WERI-Rb-1 (cell line): ENCODE data around the gene APOBEC3A.

ENCODE experiments used
- DNase-seq: peaks from one replicate; pipeline ENCODE4 v3.0.0-alpha.2; 2020
- H3K27ac ChIP-seq: fragments of 250-450 bp; sonication (Bioruptor Pico); 2 replicates; pipeline ENCODE4 v1.5.1; 2020; ENCODE audit warnings: mild to moderate bottlenecking, moderate library complexity
- H3K27me3 ChIP-seq: fragments of 250-450 bp; sonication (Bioruptor Pico); 2 replicates; pipeline ENCODE4 v1.5.1; 2021; ENCODE audit warnings: mild to moderate bottlenecking, low read depth, moderate library complexity; ENCODE audit not compliant: insufficient read depth, severe bottlenecking
- H3K36me3 ChIP-seq: fragments of 250-450 bp; sonication (Bioruptor Pico); 2 replicates; pipeline ENCODE4 v1.5.1; 2020; ENCODE audit warnings: mild to moderate bottlenecking, moderate library complexity
- H3K4me3 ChIP-seq: 2 replicates; pipeline ENCODE4 v1.5.1; 2011; ENCODE audit warnings: low read depth, mild to moderate bottlenecking, control low read depth, low read length
- H3K9me3 ChIP-seq: fragments of 250-450 bp; sonication (Bioruptor Pico); 2 replicates; pipeline ENCODE4 v1.5.1; 2021; ENCODE audit warnings: mild to moderate bottlenecking, moderate library complexity; ENCODE audit not compliant: severe bottlenecking
- TF ChIP-seq, protein P1 (sequence below): IDR thresholded peaks from 2 replicates; pipeline ENCODE4 v1.5.1; 2011; ENCODE audit warnings: low read depth, mild to moderate bottlenecking, control low read depth, inconsistent platforms, low read length

The APOBEC3A gene

DNA sequence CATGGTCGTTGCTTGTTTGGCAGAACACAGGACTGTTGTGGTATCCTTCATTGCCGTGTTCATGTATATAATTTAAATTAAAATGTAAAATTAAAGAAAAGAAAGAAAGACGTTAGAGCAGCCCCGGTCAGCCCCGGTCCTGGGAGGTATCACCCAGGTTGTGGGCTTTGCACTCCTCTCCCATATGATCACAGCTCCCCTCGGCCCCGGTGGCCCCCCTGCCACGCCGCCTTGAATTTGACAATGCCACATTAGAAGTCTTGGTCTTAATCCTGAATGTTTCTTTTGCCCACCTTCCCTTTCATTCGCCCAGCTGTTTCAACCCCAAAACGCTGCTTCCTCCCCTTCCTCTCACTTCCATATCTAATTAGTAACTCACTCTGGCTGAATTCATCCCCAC lies 11.4 kb downstream of the APOBEC3A start:
- TF ChIP-seq, protein P1, sequence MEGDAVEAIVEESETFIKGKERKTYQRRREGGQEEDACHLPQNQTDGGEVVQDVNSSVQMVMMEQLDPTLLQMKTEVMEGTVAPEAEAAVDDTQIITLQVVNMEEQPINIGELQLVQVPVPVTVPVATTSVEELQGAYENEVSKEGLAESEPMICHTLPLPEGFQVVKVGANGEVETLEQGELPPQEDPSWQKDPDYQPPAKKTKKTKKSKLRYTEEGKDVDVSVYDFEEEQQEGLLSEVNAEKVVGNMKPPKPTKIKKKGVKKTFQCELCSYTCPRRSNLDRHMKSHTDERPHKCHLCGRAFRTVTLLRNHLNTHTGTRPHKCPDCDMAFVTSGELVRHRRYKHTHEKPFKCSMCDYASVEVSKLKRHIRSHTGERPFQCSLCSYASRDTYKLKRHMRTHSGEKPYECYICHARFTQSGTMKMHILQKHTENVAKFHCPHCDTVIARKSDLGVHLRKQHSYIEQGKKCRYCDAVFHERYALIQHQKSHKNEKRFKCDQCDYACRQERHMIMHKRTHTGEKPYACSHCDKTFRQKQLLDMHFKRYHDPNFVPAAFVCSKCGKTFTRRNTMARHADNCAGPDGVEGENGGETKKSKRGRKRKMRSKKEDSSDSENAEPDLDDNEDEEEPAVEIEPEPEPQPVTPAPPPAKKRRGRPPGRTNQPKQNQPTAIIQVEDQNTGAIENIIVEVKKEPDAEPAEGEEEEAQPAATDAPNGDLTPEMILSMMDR, result no peak
- H3K4me3 ChIP-seq, result no peak overlapping the region
- H3K36me3 ChIP-seq, result no peaks in the 10 kb centered on the region
- H3K27me3 ChIP-seq, result no peaks in the 10 kb centered on the region
- no peaks in the 10 kb centered on the region for H3K9me3 ChIP-seq
- H3K27ac ChIP-seq, result no peak overlapping the region
- no peak for DNase-seq

GRCh38 chr22:38970551-38970950 lies 13.1 kb downstream of the APOBEC3A start:
- Histone ChIP-seq H3K4me3 (no peak overlapping the region), H3K27ac (no peak overlapping the region), H3K27me3 (no peaks in the 10 kb centered on the region), H3K9me3 (no peaks in the 10 kb centered on the region), H3K36me3 (no peaks in the 10 kb centered on the region)
- DNase-seq, result no peak
- TF ChIP-seq, protein P1, result no peak

DNA sequence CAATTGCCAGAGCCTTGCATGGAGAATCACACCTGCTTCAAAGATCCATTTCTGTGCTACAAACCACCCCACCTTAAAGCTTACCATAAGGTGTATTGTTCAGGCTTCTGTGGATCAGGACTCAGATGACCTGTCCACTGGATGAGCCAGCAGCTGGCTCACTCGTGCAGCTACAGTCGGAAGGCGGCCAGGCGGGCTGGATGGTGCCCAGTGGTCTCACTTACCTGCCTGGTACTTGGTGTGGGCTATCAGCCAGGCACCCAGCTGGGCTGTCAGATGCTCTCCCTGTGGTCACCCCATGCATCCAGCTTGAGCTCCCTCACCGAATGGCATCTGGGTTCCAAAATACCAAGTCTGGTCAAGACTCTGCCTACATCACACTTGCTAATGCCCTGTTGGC lies 13.8 kb downstream of the APOBEC3A start:
- TF ChIP-seq, protein P1, result no peak
- Histone ChIP-seq H3K27ac (no peak overlapping the region), H3K9me3 (no peaks in the 10 kb centered on the region), H3K36me3 (no peaks in the 10 kb centered on the region), H3K4me3 (no peak overlapping the region), H3K27me3 (no peaks in the 10 kb centered on the region)
- no peak for DNase-seq

GRCh38 chr22:38971791-38972190 lies 14.4 kb downstream of the APOBEC3A start:
- TF ChIP-seq, protein P1, result no peak
- Histone ChIP-seq H3K27me3 (no peaks in the 10 kb centered on the region), H3K27ac (no peak overlapping the region), H3K4me3 (no peak overlapping the region), H3K9me3 (no peaks in the 10 kb centered on the region), H3K36me3 (no peaks in the 10 kb centered on the region)
- no peak for DNase-seq

- no peaks in the 10 kb centered on the region for H3K9me3 ChIP-seq
- DNase-seq, result no peak
- no peak overlapping the region for H3K27ac ChIP-seq
- TF ChIP-seq, protein P1, result no peak
- H3K36me3 ChIP-seq, result no peaks in the 10 kb centered on the region
- no peaks in the 10 kb centered on the region for H3K27me3 ChIP-seq
- no peak overlapping the region for H3K4me3 ChIP-seq
Measured at GRCh38 chr22:38972558-38972957, 15.1 kb downstream of the APOBEC3A start.
